ENCODE results near the gene GCGR. TPM values are rescaled to one million over a fixed set of nuclear protein-coding genes. Genes with fewer than 3 reads are reported as not detected.

GCGR gene
- total and polyA plus RNA-seq, 2 of the 13 experiments (the other 11 are each of a cell fraction or from before 2014, with no cell fraction given): 0.04 to 0.13 TPM

DNA sequence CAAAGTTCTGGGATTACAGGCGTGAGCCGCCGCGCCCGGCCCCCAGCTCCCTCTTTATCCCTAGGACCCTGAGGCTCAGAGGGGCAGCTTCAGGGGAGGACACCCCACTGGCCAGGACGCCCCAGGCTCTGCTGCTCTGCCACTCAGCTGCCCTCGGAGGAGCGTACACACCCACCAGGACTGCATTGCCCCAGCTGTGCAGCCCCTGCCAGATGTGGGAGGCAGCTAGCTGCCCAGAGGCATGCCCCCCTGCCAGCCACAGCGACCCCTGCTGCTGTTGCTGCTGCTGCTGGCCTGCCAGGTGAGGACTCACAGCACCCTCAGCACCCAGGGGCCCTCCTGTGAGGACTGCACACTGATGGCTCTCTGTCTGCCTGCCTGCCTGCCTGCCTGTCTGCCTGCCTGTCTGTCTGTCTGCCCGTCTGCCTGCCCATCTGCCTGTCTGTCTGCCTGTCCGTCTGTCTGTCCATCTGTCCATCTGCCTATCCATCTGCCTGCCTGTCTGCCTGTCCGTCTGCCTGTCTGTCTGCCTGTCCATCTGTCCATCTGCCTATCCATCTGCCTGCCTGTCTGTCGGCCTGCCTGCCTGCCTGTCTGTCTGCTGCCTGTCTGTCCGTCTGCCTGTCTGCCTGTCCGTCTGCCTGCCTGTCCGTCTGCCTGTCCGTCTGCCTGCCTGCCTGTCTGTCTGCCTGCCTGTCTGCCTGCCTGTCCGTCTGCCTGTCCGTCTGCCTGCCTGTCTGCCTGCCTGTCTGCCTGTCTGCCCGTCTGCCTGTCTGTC lies 5.0 kb downstream of the GCGR start (continued):
- TF ChIP-seq, protein P1, sequence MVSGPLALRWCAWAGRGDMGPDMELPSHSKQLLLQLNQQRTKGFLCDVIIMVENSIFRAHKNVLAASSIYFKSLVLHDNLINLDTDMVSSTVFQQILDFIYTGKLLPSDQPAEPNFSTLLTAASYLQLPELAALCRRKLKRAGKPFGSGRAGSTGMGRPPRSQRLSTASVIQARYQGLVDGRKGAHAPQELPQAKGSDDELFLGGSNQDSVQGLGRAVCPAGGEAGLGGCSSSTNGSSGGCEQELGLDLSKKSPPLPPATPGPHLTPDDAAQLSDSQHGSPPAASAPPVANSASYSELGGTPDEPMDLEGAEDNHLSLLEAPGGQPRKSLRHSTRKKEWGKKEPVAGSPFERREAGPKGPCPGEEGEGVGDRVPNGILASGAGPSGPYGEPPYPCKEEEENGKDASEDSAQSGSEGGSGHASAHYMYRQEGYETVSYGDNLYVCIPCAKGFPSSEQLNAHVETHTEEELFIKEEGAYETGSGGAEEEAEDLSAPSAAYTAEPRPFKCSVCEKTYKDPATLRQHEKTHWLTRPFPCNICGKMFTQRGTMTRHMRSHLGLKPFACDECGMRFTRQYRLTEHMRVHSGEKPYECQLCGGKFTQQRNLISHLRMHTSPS (CRISPR knock-in tag; IDR thresholded peaks at IDR 0.05; ENCODE audit: low read depth): peak; percentile 53; the same call in 1 of the 2 replicates
- TF ChIP-seq ZNF841 (CRISPR knock-in tag; IDR thresholded peaks at IDR 0.05; ENCODE audit: borderline replicate concordance) (no peak), RFX3 (CRISPR knock-in tag; IDR thresholded peaks at IDR 0.05) (no peak), RAD21 (CRISPR knock-in tag; IDR thresholded peaks at IDR 0.05) (0 out of 2 replicates have a peak, but pooled peaks have one; percentile 36), POLR2A (IDR thresholded peaks at IDR 0.05; ENCODE audit: insufficient read depth in 1 of 2, low read depth in 2 of 2, low read length in 2 of 2) (no peak), TEAD3 (CRISPR knock-in tag; optimal IDR thresholded peaks at IDR 0.05; ENCODE audit: borderline replicate concordance) (peak; percentile 13), JUND (CRISPR knock-in tag; IDR thresholded peaks at IDR 0.05) (no peak), ZBTB7B (CRISPR knock-in tag; IDR thresholded peaks at IDR 0.05) (peak; percentile 38; the same call in 1 of the 2 replicates)
- TF ChIP-seq, protein P2, sequence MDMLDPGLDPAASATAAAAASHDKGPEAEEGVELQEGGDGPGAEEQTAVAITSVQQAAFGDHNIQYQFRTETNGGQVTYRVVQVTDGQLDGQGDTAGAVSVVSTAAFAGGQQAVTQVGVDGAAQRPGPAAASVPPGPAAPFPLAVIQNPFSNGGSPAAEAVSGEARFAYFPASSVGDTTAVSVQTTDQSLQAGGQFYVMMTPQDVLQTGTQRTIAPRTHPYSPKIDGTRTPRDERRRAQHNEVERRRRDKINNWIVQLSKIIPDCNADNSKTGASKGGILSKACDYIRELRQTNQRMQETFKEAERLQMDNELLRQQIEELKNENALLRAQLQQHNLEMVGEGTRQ (IDR thresholded peaks at IDR 0.05; ENCODE audit: low read depth, low read length): no peak
- TF ChIP-seq, protein P2 (CRISPR knock-in tag; IDR thresholded peaks at IDR 0.05; ENCODE audit: borderline replicate concordance): no peak

Measured in HepG2 (cell line).